Dermis blood vessel endothelial cell (primary cell): Measurements from ENCODE around the gene TMEM106A. TPM values are rescaled to one million over a fixed set of nuclear protein-coding genes. Genes with fewer than 3 reads are reported as not detected.
"Not testable (repeated sequence)": the region's sequence is repeated elsewhere in the genome, so short reads cannot be mapped to it uniquely, and the experiment has no call there.

Source experiments
- DNase-seq: peaks from one replicate; pipeline ENCODE4 v3.0.0; 2010
- total RNA-seq: library from RNA; depleted of rRNA; stranded (reverse); fragments of >200 nt; gene quantifications from 2 replicates; pipeline ENCODE4 v1.2.3, GENCODE V29; 2014

Gene TMEM106A, protein sequence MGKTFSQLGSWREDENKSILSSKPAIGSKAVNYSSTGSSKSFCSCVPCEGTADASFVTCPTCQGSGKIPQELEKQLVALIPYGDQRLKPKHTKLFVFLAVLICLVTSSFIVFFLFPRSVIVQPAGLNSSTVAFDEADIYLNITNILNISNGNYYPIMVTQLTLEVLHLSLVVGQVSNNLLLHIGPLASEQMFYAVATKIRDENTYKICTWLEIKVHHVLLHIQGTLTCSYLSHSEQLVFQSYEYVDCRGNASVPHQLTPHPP
- 2.4 and 2.5 TPM in 2 replicates for total RNA-seq

DNA sequence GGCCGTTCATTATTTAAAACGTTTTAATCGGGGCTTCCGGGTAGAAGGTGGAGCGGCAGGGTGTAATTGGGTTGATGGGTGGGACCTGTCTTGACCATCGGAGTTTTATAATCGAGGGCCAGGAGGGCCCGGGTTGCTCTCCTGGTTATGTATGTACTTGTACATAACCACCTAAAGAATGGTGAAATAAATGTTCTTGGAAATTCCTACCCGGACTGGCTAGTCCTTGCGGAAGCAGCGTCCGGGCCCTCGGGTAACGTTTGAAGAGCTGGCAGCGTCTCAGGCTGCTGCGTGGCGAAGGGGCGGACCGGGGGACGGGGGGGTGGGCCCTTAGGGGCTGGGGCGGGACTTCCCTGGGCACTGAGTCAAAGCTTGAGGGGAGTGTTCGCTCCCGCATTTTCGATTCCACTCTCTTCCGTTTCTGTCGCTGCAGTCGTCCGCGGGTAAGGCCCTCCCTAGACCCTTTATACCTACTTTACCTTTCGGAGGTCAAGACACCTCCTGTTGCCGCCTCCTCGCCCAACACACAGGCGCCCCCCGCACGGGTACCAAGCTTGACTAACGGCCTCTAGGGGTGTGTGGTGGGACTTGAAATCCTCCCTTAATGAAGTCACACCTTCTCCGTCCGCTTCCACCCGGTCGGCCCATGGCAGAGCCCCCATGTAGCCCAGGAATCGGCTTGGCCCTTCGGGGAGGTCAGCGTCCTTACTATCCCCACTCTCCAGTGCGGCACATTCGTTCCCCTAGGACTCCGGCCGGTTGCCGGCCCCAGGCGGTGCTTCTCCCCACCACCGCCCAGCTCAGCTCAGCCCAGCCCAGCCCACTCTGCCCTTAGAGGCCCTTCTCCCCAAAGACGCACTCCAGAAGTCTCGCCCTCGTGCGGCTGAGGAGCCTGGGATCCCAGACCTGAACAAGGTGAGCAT is at the start of gene TMEM106A:
TMEM106A (plus strand) TSS at position 396 of the 923 bp plus-strand sequence. CDS start 1,167 bp downstream, outside the sequence.
- DNase-seq = peak; percentile 88

DNA sequence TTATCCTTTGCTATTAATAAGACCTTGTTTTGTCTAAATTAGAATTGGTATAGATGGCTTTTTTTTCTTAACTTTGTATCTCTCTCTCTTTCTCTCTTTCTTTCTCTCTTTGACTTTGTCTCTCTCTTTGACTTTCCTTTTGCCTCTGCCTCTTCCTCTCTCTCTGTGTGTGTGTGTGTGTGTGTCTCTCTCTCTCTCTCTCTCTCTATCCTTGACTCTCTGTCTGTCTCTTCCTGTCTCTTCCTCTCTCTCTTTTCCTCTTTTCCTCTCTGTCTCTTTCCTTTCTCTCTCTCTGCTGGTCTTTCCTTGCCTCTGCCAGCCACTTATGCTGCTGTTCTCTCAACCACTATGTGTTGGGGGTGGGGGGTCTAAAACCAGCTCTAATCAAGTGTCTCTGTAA is 45.7 kb upstream of the TMEM106A start:
- DNase-seq = not testable (repeated sequence)

DNA sequence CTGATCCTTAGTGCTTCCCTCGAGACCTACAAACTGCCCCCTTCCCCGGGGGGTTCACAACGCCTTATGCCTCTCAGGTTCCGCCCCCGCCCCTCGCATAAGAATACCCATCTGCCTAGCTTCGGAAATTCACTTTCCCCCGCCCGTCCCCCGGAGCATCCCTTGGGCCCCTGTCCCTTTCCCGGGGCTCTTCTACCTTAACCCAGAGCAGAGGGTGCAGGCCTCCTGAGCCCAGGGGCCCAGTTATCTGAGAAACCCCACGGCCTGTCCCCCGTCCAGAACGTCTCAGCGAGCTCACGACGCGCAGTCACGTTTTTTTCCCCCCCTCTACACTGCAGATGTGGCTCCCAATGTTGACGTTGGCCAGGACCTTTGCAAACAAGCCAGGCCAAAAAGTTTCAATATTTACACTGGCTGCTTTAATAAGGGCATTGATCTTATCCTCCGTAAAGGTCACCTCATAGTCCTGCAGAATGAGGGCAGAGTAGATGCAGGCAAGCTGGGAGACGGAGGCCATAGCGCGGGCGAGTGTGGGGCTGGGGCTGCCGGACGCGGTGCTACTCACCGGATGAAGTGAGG is 42.0 kb upstream of the TMEM106A start:
- DNase-seq = peak; percentile 54

DNA sequence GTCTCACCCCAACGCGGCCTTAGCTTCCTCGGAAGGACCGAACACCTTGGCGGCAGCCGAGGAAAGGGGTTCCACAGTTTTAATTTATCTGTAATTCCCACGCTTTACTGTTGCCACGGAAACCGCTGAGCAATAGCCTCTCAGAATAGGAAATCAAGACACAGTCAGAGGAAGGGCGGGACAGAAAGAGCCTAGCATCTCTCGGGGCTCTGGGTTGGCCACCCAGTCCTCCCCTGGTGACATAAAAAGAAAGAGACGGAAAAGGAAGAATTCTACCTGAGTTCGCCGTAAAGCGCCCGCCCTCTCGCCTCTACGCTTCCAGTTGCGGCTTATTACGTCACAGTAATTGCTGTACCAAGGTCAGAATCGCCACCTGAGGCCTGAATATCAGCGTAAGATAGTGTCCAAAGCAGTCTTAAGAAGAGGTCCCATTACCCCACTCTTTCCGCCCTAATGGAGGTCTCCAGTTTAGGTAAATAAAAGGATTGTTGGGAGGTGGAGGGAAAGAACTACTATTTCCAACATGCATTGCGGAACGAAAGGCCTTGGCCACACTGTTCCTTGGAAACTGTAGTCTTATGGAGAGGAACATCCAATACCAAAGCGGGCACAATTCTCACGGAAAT is 41.4 kb upstream of the TMEM106A start:
- peak; percentile 97 for DNase-seq

DNA sequence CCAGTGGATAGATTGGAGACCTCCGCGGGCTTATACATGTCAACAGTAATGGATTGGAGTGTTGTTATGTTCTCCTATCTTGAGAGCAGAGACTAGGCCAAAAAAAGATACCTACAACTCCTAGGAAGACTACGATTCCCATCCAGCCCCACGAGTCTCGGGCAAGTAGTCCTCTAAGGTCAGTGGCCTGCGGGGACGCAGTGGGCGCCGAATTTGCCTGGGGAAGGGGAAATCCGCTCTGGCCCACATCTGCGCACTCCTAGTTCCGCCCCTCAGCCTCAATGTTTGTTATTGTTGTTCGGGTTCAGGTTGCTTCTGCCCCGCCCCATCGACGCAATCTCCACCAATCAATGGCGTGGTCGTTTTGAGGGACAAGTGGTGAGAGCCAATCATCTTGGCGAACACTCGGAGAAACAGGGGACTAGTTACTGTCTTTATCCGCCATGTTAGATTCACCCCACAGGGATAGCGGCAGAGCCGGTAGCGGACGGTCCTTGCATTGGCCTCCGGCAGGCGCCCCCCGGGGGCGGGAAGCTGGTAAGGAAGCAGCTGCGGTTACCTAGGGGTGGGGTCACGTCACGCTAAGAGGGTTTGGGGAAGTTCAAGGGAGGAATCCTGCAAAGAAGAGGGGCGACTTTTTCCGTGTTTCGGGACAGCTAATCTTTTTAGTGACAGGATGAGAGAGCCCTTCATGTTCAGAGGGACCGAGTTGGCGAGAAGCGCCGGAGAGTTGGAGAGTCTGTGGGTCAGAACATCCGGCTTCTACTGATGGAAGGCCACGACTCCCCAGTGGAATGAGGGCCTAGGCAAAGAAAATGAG is 40.7 kb upstream of the TMEM106A start, which contains the start of gene NBR1:
NBR1 (plus strand) TSS at position 449 of the 820 bp plus-strand sequence. CDS start 4,586 bp downstream, outside the sequence.
- peak; percentile 99 for DNase-seq

DNA sequence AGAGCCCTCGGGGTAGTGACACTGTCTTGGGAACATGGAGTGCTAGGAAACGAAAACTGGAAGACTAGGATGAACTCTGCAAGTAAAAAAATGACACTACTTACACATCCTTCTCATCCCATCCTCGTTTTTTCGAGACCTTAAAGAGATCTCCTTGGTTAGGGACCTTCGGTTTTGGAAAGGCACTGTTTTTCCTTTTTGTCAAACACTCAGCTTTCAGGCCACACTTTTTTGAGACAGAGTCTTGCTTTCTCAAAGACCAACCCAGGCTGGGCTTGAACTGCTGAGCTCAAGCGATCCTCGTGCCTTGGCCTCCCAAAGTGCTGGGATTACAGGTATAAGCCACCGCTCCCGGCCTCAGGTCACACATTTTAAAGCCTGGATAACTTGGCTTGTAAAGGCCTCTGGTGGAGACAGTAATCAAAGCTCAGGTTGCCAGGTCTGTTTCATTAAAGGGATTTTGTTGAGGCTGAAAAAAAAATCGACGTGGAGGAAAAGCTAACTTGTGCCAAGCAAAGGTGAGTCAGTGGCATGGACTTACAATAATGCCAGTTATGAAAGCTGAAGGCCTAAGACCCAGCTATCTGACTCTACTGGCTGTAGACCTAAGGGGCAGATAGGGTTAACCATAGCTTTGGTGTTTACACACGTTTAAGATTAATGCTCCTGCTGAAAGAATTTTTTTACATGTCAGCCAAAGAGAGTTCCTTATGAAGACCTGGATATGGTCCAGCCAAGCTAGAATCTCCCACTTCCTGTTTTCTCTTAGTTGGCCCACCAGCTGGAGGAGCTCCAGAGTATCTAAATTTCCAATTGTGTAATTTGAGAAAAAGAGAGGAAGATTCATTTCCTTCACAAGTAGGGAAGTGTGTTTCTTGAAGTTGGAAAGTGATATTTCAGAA is 39.8 kb upstream of the TMEM106A start:
- DNase-seq = peak; percentile 88

DNA sequence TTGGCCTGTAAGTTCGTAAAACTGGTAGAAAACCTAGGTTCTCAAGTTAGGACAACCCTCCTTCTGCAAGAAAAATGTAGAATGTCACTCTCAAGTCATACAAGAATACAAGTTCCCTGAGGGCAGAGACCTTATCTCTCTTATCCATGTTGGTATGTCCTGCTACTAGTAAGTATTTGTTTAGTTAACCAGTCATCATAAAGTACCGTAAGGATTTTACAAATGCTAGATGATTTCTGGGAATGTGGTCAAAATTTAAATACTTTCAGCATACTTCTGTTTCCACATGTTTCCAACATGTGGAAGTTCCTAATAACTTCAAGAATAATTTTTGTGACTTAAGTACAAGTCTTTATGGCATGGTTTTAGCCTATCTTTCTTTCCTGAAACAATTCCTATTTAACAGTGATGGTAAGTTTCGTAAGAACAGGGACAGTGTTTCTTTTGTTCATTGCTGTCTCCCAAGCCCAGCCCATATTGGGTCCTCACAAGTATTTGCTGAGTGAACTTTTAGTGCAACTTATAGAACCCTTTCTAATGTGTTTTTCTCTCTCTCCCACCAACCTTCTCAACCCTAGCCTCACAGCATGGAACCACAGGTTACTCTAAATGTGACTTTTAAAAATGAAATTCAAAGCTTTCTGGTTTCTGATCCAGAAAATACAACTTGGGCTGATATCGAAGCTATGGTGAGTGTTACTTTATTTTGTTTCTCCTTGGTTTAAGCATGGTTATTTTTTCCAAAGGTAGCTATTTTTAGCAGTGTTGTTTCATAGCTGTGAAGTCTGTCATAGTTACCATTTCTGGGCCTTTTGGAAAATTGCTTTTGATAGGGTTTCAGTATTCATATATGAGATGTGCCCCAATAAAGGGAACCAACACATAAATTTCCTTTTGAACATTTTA is 36.2 kb upstream of the TMEM106A start:
- no peak for DNase-seq

DNA sequence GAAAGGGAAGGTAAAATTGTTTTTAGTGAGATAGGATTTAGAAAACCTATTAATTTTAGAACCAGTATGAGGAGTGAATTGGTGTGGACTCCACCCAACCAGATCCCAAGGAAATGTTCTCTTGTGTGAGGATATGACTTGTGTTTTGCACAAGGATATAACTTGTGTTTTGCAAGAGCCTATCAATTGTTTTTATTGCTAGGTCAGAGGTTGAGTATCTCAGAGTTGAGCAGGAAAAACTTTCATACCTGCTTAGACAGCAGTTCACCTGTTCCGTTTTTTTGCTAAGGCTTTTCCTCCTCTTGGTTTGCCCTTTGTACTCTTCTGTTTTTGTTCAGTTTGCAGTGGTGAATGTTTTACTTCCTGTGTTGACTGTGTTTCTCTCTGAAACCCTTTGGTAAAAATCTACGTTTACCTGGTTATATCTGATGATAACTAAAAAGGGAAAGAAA is 35.5 kb upstream of the TMEM106A start:
- no peak for DNase-seq

DNA sequence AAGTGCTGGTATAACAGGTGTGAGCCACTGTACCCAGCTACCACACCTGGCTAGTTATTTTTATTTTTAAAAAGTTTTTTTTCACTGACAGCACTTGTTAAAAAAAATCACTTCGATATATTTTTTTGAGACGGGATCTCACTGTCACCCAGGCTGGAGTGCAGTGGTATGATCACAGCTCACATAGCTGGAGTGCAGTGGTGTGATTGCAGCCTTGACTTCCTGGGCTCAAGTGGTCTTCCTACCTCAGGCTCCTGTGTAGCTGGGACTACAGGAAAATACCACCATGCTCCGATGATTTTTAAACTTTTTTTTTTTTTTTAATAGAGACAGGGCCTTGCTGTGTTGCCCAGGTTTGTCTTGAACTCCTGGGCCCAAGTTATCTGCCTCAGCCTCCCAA is 27.8 kb upstream of the TMEM106A start:
- no peak for DNase-seq

DNA sequence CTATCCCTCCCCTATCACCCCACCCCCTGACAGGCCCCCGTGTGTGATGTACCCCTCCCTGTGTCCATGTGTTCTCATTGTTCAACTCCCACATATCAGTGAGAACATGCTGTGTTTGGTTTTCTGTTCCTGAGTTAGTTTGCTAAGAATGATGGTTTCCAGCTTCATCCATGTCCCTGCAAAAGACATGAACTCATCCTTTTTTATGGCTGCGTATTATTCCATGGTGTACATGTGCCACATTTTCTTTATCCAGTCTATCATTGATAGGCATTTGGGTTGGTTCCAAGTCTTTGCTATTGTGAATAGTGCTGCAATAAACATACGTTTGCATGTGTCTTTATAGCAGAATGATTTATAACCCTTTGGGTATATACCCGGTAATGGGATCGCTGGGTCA is 25.0 kb upstream of the TMEM106A start:
- not testable (repeated sequence) for DNase-seq

DNA sequence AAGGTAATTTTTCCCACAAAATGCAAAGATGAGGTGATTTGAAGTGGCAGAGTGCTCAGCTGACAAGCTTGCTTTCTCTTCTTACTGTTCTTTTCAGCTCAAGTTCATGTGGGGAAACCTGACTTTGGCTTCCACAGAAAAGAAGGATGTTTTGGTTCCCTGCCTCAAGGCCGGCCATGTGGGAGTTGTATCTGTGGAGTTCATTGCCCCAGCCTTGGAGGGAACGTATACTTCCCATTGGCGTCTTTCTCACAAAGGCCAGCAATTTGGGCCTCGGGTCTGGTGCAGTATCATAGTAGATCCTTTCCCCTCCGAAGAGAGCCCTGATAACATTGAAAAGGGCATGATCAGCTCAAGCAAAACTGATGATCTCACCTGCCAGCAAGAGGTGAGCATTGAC is 18.4 kb upstream of the TMEM106A start:
- DNase-seq = no peak

DNA sequence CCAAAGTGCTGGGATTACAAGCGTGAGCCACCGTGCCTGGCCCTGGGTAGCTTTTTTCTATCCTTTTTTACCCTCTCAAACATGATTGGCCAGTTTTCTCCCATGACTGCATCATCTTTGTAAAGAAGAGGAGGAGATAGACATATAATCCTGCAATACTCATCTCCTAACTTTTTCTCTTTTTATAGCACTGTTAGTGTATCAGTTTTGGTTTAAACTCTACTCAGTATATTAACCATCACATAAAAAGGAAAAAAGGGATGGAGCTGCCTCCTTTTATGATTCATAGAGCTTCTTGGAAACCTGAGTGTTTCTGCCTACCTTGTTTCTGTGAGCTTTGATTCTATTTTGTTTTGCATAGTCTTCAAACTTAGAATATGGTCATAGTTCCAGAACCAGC is 12.0 kb upstream of the TMEM106A start:
- DNase-seq = no peak

DNA sequence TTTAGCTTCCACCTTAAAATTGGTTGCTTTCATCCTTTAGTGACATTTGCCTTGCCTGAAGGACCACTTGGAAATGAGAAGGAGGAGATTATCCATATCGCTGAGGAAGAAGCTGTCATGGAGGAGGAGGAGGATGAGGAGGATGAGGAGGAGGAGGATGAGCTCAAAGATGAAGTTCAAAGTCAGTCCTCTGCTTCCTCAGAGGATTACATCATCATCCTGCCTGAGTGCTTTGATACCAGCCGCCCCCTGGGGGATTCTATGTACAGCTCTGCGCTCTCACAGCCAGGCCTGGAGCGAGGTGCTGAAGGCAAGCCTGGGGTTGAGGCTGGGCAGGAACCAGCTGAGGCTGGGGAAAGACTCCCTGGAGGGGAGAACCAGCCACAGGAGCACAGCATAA is 11.5 kb upstream of the TMEM106A start:
- no peak for DNase-seq

DNA sequence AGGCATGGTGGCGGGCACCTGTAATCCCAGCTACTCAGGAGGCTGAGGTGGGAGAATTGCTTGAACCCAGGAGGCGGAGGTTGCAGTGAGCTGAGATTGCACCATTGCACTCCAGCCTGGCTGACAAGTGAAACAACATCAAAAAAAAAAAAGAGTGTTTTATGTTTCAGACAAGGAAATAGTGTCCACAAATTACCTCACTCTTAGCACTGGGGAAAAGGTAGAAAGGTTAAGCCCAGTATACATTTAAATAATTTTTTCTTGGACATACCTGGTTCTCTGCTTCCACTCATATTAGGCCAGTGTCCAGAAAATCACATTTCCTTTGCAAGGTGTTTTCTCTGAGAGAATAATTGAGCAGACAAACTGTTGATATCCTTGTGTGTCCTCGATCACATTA is 8.7 kb upstream of the TMEM106A start:
- not testable (repeated sequence) for DNase-seq

DNA sequence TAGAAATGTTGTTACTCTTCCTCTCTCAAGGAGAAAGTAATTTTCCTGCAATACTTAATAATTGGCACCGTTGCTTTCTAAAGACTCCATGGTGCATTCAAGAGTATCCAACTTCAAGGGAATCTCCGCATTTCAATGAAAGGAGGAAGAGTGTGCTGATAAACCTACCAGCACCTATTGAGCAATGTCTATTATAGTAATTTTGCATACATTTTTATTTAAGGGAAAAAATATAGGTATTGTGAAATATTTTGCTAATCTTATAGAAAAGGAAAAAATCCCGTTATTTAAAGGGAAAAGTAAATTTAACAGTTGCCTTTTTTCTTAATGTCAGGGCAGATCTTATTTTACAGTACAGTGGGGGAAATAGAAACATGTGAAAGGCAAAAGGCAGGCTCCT is 1.1 kb upstream of the TMEM106A start:
- DNase-seq = no peak

DNA sequence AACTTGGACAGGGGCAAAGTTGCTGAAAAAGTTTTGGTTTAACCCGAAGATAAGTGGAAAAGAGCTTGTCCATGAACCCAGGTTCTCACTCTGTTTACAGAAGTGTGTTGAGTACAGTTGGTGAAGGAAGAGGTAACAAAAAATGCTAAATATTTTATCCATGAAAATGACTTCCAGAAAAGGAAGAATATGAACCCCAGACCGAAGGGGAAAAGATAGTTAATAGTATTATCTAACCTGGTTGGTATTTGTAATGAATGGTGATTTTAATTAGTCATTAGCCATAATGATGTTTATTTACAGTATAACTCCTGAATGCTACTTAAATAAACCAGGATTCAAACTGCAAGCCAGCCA is 574 bp upstream of the TMEM106A start:
- peak; percentile 10 for DNase-seq

DNA sequence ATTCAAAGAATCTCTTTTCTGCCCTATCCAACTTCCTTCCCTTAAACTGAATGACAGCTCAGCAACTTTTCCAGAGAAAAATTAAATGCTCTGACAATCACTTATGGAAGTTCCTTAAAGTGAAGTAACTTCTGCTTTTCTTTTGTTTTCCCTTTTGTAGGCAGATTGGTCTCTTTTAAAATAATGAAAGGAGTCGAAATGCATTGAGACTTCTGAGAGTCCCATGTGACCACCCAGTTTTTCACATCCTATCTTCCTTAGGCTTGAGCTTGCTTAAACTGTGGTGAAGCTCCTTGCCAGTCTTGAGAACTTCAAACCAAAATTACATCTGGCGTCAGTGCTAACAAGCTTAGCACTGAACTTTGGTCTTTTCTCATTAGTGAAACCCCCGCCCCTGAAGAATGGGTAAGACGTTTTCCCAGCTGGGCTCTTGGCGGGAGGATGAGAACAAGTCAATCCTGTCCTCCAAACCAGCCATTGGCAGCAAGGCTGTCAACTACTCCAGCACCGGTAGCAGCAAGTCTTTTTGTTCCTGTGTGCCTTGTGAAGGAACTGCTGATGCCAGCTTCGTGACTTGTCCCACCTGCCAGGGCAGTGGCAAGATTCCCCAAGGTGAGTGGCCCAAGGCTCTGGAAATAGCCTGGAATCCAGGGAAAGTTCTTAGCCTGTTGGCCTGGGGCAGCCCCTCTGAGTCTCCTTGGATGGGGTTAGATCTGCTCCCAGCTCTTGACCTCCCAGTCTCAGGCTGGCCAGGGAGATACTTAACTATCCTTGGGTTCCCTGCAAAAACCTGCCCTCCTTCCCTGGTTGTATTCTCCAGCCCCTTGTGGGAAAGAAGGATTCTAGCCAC is 1.2 kb downstream of the TMEM106A start:
- no peak for DNase-seq

DNA sequence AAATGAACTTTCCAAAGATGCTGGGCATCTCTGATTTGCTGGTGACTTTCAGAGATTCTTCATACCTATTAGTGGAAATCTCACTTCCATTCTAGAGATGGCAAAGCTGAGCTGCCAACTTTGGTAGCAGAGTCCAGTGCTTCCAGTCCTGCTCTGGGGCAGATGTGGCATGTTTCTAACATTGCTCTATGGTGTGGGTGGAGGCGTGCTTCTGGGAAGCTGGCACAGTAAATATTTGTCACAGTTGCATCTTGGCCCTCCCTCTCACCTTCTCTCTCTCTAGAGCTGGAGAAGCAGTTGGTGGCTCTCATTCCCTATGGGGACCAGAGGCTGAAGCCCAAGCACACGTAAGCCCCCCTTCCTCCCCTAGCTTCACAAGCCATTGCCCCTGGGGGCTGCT is 1.9 kb downstream of the TMEM106A start:
- no peak for DNase-seq

DNA sequence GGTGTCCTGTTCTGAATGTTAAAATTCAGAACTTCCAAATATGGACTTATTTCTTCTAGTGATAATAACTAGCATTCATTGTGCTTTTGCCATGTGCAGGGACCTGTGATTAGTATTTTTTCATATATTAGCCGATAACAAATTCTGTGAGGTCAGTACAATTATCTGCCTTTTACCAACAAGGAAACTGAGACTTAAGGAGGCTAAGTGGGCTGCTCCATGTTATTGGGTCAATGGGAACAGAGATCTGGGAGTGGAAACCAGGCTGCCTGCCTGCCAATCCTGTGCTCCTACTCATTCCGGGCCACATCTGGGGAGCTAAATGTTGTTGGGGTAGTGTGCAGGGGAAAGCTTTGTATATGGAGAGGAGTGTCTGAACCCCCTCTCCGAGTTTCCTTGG is 3.7 kb downstream of the TMEM106A start:
- no peak for DNase-seq
